Left lobe of liver (tissue), 2 donors: ENCODE results near the gene CALHM1. TPM values are rescaled to one million over a fixed set of nuclear protein-coding genes. Genes with fewer than 3 reads are reported as not detected.
A peak's percentile ranks its signal among the peaks of the same experiment; 100 is the strongest.
"Not testable (repeated sequence)": the region's sequence is repeated elsewhere in the genome, so short reads cannot be mapped to it uniquely, and the experiment has no call there.

Experiments used
- ATAC-seq: fragments of 200-7000 bp; cut with Tn5 transposase; one replicate; pipeline ENCODE4 v1.9.1; 2020; ENCODE audit warnings: mild to moderate bottlenecking, moderate library complexity
- DNase-seq: peaks from one replicate; pipeline ENCODE4 v3.0.0-alpha.2; 2020; ENCODE audit warnings: low spot score
- total RNA-seq: library from RNA; stranded (reverse); gene quantifications from one replicate; pipeline ENCODE4 v1.2.1, GENCODE V29; 2021
- donor health status: DM: no; HTN: no; CAD: no; lungs with moderate emphysema.
- donor health status: DM: no; HTN: yes; CAD: no.

Gene CALHM1, protein sequence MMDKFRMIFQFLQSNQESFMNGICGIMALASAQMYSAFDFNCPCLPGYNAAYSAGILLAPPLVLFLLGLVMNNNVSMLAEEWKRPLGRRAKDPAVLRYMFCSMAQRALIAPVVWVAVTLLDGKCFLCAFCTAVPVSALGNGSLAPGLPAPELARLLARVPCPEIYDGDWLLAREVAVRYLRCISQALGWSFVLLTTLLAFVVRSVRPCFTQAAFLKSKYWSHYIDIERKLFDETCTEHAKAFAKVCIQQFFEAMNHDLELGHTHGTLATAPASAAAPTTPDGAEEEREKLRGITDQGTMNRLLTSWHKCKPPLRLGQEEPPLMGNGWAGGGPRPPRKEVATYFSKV
- not detected for total RNA-seq

DNA sequence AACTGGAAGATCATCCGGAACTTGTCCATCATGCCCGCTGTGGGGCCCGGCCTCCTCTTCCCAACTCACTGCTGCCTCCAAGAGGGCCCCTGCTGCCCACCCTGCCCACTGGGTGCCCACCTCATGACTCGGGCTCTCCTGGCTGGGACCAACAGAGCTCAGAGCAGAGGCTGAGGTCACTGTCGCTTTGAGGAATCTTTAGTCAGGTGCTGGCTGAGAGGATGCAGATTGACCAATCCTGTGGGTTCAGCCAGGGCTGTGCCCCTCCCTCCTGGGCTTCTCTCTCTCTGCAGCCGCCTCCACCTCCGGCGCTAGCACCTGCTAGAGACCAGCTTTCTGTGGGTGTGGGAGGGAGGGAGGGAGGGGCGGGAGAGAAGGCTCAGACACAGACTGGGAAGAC lies at the start of gene CALHM1:
TSS of gene CALHM1 (minus strand) at position 181 of the 400 bp plus-strand sequence. CDS start at position 32, 149 bp downstream.
- DNase-seq (no peak), ATAC-seq (no peak)

DNA sequence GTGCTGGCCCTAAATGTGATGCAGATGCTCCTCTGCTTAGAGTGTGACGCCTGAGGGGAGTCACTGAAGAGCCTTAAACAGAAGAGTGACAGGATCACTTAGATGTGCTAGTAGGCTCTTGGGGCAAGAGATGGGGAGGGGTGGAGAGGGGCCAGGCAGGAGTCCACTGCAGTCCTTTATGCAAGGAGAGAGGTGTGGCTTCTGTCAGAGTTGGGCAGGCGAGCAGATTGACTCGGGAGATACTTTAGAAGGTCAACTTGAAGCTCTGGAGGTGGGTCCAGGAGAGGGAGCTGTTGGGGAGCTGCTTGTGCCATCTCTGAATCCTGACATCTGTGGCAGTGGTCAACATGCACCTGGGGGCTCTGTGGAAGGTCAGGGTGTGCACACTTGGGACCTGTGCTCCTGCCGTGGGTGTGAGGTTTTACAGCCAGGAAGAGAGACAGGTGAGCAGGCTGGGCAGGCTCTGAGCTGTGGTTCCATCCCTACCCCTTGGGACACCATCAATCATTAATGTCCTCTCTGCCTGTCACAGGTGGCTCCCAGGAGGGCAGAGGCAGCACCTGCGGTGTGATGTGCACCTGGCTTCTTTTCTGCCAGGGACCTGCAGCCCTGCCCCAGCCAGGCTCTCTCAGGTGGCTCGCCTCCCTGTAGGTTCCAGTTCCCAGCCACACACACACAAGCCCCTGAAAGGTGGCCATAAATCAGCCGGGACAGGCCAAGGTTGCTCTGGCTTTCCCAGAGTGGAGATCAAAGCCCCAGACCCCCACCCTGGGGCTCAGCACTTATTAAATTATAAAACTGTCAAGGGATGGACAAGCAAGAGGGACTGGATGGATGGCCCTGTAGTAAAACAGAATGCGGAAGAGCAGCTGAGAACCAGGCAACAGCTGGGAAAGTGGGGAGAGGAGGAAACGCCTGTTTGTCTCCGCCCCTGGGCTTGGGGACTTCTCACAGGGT lies 48.8 kb upstream of the CALHM1 start:
- ATAC-seq (no peak), DNase-seq (peak; percentile 19)

DNA sequence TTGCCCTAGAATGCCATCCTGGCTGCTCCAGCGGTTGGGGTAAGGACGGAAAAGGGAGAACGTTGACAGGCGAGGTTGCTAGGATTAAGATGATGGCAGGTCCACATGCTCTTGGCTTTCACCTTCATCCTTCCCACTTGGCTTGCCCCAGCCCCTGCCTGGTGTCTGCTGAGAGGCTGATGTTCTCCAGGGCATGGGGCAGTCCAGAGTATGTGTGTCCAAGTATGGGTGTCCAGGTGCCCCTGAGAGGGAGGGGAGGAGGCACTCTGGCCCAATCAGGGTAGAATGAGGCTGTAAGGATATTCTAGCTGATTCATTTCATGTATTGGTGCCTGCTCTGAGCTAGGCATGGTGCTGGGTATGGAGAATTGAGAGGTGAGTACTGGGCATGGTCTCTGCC lies 47.4 kb upstream of the CALHM1 start:
- ATAC-seq, result no peak
- DNase-seq, result no peak

DNA sequence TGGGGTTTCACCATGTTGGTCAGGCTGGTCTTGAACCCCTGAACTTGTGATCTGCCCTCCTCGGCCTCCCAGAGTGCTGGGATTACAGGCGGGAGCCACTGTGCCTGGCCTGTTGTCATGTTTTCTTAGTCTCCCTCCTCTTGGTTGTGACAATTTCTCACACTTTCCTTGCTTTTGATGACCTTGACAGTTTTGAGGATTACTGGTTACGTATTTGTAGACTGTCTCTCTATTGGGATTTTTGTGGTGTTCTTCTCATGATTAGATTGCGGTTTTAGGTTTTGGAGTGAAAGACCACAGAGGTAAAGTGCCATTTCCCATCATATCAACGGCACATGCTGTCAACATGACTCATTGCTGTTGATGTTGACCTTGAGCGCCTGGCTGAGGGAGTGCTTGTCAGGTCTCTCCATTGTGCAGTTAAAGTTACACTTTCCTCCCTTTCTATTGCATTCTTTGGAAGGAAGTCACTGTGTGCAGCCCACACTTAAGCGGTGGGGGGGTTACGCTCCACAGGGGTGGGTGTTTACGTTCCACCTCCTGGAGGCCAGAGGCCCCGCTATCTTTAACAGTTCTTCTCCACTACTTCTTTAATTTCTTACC lies 45.6 kb upstream of the CALHM1 start:
- DNase-seq (no peak), ATAC-seq (no peak)

DNA sequence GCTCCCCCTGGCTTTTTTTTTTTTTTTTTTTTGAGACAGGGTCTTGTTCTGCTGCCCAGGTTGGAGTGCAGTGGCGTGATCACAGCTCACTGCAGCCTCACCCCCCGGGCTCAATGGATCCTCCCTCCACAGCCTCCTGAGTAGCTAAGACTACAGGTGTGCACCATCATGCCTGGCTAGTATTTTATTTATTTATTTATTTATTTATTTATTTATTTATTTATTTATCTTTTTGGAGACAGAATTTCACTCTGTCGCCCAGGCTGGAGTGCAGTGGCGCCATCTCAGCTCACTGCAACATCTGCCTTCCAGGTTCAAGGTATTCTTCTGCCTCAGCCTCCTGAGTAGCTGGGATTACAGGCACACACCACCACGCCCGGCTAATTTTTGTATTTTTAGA lies 45.1 kb upstream of the CALHM1 start:
- not testable (repeated sequence) for DNase-seq, ATAC-seq

DNA sequence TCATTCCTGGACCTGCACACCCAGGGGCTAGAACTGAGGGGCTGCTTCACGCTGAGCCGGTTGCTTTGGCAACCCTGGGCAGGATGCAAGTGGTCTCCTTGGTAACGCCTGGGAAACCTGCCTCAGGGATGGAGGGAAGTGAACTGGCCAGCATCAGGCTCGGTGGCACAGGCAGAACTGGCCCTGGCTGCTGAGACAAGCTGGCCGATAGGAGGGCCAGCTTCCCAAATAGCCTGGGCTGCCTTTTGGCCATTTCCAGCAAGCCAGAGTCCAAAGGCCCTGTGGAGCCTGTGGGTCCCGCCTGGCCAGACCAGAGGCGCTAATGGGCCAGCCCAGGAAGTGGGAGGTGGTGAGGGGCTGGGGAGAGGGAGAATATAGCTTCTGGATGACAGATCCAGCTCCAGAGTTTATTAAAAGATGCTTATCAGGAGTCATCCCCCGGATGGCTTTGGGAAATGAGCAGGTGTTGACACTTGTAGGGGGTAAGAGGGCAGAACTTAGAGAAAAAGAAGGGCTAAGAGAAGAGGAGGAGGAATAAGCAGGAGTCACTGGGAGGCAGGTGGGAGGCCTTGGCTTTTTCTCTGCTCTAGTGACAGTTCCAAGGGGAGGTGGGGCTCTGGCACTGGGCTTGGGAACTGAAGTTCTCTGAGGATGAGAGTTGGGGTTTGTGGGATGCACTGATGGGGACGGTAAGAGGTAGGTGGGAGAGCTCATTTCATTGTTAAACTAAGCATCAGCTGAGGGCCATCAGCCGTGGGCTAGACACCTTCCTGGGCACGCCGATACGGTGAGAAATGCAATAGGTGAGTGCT lies 44.4 kb upstream of the CALHM1 start:
- DNase-seq (no peak), ATAC-seq (peak; percentile 76)

DNA sequence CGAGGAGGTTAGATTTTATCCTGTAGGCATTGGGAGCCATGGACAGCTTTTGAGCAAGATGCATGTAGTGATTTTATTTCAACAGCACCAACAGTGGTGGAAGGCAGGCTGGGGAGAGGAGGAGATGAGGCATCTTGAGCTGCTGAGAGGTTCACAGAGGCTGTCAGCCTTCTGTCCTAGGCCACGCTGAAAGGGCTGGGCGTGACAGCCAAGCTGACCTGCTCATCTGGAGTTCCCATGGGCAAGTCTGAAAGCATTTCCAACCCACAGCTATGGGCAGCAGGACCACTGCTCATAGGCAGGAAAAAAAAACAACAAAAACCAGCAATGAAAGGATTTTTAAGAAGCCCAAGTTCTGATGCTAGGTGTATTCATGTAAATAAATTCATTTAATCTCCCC lies 42.5 kb upstream of the CALHM1 start:
- ATAC-seq (no peak), DNase-seq (no peak)

DNA sequence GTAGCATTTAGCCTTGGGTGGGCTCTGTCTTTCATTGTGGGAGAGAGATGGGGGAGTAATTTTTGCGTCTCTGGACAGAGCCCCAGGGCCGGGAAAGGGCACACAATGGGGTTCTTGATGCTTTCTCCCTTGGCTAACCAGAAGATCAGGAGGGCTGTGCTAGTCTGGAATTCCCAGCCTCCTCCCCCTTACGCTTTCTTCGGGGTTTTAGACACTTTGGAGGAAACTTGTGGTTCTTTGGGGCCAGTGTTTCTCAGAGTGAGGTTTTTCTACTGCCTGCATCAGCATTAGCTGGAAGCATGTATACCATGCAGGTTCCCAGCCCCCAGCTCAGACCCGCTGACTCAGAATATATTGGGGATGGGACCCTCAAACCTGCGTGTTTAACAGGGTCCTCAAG lies 41.8 kb upstream of the CALHM1 start:
- DNase-seq, result no peak
- ATAC-seq, result no peak

DNA sequence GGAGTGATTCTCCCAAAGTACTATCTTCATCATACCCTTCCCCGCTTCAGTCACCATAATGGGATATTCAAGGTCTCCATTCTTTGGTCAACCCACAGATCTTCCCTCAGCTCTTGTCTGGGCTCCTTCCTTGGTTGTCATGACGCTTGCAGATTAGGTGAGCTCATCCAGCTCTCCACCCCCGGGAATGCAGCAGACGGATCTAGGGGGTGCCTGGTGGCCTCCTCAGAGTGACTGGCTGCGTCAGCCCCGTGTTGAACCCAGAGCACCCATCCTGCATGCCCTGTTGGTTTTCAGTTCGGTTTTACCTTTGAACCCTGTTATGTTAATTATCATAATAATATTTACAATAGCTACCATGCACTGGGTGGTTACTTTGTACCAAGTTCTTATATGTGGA lies 41.2 kb upstream of the CALHM1 start:
- ATAC-seq, result no peak
- DNase-seq, result no peak

DNA sequence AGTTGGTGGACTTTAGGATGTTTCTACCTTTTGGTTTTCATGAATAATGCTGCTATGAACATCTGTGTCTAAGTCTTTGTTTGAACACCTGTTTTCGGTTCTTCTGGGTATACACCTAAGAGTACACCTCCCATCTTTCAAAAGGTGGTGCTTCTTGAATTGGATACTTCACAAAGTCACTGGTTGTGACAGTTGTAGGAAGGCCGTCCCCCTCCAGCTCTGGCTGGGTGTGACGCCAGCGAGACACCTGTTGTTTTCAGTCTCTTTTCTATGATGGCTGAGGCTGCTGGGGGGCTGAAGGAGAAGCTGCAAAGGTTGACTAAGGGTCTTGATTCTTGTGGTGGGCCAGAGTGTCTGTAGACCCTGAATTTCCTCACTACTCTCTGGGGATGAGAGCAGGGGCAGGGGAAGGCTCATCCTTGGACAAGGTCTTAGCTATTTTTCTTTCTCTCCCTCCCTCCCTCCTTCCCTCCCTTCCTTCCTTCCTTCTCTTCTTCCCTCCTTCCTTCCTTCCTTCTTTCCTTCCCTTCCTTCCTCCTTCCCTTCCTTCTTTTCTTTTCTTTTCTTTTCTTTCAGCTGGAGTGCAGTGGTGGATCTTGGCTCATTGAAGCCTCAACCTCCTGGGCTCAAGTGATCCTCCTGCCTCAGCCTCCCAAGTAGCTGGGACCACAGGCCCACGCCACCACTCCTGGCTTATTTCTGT lies 40.4 kb upstream of the CALHM1 start:
- ATAC-seq, result no peak
- no peak for DNase-seq

DNA sequence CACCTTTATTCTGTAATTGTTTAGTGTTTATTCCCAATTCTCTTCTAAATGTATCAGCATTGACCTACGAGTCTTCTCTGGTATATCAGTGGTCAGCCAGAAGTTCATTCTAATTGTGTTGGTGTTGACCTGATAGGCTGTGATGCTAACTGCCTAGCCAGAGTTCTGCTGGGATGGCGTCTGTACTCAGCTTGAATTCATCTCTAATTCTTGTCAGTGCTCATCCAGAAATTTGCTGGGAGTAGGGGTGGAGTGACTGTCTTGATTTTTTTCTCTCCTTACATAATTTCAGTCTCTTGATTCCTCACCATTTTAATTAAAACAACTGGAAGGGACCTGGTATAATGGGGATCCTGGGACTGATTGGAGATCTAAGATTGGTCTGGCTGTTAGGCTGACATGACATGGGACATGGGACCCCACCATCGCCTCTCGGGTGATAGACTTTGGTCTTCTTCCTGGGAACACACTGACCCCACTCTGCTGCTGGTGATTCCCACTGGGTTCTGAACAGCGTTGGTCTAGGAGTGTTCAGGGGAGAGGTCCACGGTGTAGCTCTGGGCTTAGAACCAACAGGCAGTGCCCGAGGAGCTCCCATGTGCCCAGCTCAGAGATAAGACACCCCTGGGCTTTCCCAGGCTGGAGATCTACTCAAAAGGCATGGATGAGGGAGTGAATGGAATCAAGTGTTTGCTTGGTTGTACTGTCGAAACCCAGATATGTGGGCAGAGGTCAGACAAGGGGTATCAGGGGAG lies 38.6 kb upstream of the CALHM1 start:
- no peak for ATAC-seq

DNA sequence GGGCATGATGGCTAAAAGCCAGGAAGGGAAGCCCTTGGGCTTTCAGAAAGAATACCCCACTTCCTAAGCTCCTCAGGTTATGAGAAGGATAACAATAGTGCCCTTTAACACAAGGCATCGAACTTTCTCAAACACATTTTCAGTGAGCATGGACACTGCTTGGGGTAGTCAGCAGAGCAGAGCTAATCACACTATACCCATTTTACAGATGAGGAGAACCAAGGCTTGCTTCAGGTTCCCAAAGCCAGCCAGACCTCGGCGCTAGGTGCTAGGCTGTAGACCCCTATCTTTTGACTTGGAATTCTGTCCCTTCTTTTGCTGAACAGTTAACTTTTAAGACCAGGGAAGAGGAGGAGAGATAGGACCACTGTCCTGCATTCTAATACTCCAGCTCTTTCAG lies 36.6 kb upstream of the CALHM1 start:
- ATAC-seq (no peak), DNase-seq (no peak)

More for the DNA sequence above, 38.6 kb upstream of the CALHM1 start:
- no peak for DNase-seq

DNA sequence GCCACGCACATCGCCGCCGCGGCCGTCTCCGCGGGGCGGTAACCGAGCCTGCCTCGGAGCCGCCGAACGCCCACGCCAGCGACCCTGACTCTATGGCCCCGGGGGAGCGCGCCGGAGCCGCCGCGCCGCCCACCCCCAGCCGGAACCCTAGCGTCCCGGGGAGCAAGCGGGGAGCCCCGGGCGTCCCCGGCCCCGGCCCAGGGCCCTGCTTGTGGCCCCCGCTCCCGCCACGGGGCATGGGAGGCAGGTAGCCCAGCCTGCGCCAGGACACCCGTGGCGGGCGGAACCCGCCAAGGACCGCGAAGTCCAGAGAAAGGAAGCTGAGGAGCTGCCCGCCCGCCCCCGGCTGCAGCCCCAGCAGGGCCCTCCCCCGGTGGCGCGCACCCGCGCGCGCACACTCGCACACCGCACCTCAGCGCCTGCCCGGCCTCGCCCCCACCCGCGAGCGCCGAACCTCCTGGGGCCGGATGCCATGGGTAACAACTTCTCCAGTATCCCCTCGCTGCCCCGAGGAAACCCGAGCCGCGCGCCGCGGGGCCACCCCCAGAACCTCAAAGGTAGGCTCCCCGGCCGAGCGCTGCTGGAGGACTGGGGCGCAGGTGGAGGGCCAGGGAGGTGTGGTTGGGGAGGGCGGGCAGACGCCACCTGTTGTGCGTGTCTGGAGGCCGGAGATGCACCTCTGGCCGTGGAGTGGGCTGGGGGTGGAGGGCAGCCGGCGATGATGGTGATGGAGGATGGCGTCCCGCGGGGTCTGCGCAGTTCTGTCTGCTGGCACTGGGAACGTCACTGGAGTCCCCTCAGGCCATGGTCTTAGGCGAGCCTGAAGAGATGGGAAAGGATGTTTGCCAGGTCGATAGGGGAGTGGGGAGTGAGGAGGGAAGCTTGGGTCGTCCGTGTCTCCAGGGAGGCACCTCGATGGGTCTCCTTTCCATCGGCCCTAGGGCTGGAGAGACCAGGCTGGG lies 35.5 kb upstream of the CALHM1 start:
- DNase-seq, result no peak
- peak; percentile 38 for ATAC-seq

DNA sequence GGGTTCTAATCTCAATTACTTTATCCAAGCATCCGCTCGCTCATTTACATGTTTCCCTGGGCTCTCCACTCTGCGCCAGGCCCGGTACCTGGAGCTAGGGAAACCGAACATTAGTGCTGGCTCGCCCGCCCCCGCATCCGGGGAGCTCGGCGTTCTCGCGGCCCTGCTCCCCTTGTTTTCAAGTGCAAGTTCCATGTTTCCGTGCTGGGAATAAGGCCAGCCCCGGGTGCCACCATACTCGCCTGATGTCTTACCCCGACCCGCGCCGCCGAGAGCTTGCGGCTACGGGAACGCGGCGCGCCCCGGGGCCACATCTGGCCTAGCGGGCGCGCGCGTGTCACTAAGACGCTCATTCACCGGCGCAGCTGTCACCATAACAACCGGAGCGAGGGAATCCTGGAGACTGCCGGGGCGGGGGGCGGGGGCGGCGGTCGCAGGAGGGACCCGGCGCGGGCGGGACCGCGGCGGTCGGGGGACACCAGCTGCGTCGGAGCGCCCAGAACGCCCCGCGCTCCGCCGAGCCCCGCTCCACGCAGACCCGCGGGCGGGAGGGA lies 34.7 kb upstream of the CALHM1 start, which contains the start of gene NEURL1:
TSS of gene NEURL1 (plus strand) at position 344 of the 554 bp plus-strand sequence. CDS start 683 bp downstream, outside the sequence.
- ATAC-seq (peak; percentile 39), DNase-seq (no peak)

DNA sequence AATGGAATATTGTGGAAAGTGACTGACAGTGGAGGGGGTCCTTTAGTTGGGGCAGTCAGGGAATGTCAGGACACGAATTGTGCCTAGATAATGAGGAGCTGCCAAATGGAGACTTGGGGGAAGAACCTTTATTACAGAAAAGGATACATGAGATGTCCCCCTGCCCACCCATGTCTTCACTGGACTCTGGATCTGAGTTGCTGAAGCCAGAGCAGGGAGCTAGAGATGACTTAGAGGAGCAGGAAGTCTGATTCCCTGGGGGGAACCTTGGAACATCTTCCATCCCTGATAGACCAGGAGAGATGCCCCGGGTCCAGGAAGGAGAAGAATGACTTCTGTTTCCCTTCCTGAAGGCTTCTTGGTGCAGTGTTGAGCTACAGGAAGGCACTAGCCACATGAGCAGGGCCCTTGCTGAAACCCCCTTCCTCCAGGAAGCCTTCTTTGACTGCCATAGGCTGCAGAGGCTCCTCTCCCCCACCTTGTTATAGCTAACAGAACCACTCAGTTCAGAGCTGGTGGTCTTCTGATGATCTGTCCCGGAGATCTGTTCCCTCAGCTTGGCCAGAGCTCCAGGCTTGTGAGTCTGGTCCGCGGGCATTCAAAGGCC lies 34.1 kb upstream of the CALHM1 start:
- DNase-seq (no peak), ATAC-seq (no peak)

DNA sequence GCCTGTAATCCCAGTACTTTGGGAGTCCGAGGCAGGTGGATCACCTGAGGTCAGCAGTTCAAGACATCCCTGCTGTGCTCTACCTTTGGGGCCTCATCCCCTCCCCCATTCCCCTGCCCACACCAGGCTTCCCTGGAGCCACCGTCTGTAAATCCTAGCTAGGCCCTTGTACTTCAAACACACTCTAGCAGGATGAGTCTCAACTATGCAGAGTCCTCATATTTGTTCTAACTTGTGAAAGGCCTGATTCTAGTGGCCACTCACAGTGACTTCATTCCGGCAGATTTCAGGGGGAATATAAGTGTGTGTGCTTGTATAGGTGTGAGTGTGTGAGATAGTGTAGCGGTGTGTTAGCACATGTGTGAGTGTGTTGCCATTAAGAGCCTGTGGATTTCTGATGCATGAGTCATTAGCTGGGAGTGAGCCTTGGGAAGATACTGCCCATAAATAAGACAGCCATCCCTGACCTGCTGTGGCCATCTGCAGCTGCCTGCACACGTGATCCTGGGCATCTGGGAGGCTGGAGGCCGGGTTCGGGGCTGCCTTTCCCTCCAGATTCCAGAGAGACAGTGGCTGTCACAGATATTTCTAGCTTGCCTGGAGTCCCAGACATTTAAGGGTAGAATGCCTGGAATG lies 33.1 kb upstream of the CALHM1 start:
- DNase-seq (no peak), ATAC-seq (no peak)

DNA sequence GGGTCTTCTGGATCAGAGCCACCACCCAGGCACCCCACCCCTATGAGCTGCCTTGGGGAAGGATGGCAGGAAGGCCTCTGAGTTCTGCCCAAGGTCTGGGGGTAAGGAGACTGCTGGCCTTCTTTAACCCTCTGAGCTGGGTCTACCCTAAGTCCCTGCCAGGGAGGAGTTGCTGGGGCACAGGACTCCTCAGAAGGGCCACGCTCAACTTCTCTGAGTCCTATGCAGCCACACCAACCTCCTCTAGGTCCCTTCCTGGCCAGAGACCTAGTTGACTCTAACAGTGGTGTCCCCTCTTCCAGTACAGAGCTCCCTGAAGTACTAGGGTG lies 32.2 kb upstream of the CALHM1 start:
- ATAC-seq, result no peak
- DNase-seq, result no peak
